Measurements from ENCODE around the gene SYCN.

DNA sequence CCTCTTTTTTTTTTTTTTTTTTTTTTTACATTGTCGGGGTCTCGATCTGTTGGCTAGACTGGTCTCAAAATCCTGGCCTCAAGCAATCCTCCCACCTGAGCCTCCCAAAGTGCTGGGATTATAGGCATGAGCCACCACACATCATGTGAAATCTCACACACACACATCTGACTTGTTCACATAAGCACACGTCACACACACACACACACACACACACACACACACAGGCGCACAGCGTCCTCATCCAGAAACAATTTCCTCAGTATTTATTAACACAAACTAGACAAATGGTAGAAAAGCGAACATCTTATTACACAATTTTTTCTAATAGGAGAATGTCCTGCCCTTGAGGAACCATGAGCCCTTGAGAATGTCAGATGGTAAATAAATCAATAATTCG is 5.1 kb upstream of the SYCN start:
- TF ChIP-seq POLR2A (IDR thresholded peaks at IDR 0.05; ENCODE audit: low read depth, low read length) (no peak), POLR2AphosphoS5 (IDR thresholded peaks at IDR 0.05; ENCODE audit: insufficient read depth, low read depth, low read length) (no peak), EZH2 (IDR thresholded peaks at IDR 0.05; ENCODE audit: borderline replicate concordance, low read depth, low read length, severe bottlenecking) (no peak), MYC (IDR thresholded peaks at IDR 0.05; ENCODE audit: low read depth, low read length) (no peak), JUN (IDR thresholded peaks at IDR 0.05; ENCODE audit: borderline replicate concordance, insufficient read depth, insufficient read length, low read depth) (no peak), GATA2 (IDR thresholded peaks at IDR 0.05; ENCODE audit: insufficient read depth, insufficient read length, low read depth, low read length) (no peak), FOS (IDR thresholded peaks at IDR 0.05; ENCODE audit: borderline replicate concordance, insufficient read depth, low read length) (no peak)
- TF ChIP-seq, protein P1, sequence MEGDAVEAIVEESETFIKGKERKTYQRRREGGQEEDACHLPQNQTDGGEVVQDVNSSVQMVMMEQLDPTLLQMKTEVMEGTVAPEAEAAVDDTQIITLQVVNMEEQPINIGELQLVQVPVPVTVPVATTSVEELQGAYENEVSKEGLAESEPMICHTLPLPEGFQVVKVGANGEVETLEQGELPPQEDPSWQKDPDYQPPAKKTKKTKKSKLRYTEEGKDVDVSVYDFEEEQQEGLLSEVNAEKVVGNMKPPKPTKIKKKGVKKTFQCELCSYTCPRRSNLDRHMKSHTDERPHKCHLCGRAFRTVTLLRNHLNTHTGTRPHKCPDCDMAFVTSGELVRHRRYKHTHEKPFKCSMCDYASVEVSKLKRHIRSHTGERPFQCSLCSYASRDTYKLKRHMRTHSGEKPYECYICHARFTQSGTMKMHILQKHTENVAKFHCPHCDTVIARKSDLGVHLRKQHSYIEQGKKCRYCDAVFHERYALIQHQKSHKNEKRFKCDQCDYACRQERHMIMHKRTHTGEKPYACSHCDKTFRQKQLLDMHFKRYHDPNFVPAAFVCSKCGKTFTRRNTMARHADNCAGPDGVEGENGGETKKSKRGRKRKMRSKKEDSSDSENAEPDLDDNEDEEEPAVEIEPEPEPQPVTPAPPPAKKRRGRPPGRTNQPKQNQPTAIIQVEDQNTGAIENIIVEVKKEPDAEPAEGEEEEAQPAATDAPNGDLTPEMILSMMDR (IDR thresholded peaks at IDR 0.05; ENCODE audit: extremely low read depth in 1 of 2, insufficient read depth in 1 of 2, low read depth in 1 of 2, low read length in 2 of 2): no peak
- TF ChIP-seq, protein P2, sequence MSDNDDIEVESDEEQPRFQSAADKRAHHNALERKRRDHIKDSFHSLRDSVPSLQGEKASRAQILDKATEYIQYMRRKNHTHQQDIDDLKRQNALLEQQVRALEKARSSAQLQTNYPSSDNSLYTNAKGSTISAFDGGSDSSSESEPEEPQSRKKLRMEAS (IDR thresholded peaks at IDR 0.05; ENCODE audit: insufficient read depth, insufficient read length): no peak
